ENCODE data around the gene NMD3.

GRCh38 chr3:161177991-161178390, 43.1 kb upstream of the NMD3 start:
- no peak for TF ChIP-seq CTCF (IDR thresholded peaks at IDR 0.05)
- no peak for TF ChIP-seq POLR2A (IDR thresholded peaks at IDR 0.05)

Data from lower leg skin (tissue), 3 donors.